ENCODE measurements around the gene FBXW12.

Gene FBXW12

DNA sequence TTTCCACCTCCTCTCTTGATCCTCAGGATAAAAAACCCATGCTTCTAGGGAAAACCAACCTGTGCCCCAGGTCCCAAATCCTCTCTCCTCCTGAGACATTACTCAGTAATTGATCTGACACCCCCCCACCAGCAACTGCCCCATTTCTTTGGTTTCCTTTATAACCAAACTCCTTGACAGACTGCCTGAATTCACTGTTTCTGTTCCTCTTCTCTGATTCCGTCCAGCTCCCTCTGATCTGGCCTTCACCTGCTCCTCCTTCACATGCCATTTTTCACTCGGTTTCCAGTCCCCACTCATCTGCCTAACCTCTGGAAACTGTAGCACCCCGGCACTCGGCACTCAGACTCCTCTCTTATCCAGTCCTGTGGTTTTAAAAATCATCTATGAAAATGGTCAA lies 65.8 kb downstream of the FBXW12 start:
- DNase-seq, result no peak

DNA sequence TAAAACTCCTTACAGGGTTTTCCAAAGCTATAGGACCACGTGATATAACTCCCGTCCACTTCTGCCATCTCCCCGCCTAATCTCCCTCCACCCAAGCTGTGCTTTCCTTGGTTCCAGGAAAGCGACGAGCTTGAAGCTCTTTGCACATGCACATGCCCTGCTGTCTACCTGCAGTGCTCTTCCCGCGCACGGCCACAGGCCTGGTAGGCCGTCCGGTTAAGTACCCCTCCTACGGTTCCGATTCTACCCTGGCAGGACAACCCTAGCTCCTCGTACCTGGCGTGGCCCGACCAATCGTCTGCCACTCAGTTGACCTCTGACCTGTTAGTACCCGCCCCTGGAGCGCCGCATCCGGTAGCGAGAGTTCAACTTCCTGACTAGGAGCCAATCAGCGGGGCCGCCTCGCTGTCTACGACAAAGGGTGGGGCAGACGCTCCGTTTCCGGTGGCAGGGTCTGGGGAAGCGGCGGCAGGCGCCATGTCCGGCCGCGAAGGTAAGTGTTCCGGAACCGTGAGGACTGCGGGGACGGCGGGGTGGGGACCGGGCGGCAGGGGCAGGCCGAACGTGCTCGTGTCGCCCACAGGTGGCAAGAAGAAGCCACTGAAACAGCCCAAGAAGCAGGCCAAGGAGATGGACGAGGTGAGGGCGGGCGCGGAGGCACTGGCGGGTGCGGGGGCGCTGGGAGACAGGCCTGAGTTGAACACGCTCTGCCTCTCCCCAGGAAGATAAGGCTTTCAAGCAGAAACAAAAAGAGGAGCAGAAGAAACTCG lies 68.0 kb downstream of the FBXW12 start, which contains the start of the genes CCDC51 and TMA7:
Gene CCDC51, minus strand, starts transcription at position 300 of the 770 bp plus-strand sequence. CDS start 4,991 bp downstream, outside the sequence.
Gene TMA7, plus strand, starts transcription at position 438 of the 770 bp plus-strand sequence. Its CDS starts 40 bp downstream, at position 478.
- peak; percentile 100 for DNase-seq

DNA sequence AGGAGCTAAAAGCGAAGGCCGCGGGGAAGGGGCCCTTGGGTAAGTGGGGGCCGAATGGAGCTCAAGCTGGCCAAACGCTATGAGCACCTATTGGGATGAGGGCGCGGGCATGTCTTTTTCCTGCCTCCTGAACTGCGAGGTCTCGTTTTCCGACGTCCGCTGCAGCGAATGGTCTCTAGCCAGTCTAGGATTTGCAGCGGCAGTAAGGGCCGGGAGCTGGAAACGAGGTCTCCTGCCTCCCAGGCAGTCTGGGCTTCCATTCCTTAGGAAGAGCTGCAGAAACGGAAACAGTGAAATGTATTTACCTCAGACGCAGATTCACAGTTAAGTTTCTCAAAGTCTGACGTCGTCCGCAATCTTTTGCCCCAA lies 68.6 kb downstream of the FBXW12 start:
- DNase-seq, result no peak

DNA sequence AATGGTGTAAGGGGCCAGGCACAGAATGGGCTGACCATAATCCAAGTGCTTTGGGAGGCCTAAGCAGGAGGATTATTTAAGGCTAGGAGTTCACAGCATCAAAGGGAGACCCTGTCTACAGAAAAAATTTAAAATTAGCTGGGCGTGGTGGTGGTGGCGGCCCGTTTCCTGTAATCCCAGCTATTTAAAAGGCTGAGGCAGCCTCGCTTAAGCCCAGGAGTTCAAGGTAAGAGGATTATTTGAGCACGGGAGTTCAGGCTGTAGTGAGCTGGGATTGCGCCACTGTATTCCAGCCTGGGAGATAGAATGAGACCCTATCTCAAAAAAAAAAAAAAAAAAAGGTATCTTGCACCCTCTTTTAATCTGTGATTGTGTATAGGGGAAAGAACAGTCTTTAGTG lies 69.9 kb downstream of the FBXW12 start:
- DNase-seq, result no peak
